Measurements from ENCODE around the gene OLIG3. TPM values are rescaled to one million over a fixed set of nuclear protein-coding genes. Genes with fewer than 3 reads are reported as not detected.

The OLIG3 gene
- total and polyA plus RNA-seq, 2 of the 8 experiments (the other 6 are each of a cell fraction or from before 2014, with no cell fraction given), result 0.60 to 1.3 TPM

DNA sequence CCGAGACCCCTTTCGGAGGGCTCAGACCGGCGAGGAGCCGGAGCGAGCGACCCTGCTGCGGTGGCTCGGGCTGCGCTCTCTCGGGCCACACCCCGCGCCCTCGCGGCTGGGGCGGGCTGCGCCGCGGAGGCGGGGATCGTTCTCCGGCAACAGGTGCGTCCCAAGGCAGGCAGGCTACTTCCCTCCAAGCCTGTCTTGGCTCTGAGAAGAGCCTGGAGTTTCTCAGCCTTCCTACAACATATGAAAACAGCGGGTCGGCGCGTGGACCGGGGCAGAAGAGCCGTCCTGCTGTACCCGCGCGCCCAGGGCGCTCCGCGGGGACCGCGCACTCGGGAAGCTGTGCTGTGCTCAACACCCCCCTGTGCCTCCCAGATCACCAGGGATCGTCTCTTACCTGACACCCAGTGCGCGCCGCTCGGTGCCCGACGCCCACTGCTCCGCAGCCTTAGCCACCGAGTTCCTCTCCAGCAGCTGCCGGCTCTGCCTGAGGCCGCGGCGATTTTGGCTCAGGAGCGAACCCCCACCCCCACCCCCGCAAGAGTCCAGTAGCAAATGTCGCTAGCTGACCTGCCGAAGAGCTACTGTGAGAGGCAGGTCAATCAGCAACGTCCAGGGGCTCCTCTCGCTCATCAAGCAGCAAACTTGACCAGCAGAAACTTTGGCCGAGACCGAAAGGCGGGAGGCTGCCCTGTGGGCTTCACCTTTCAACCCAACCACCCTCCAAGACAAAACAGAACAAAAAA is 3.7 kb upstream of the OLIG3 start:
- peaks cover 3 to 38% (median 16%) of the 10 kb centered on the region in 4 experiments for H3K4me1 ChIP-seq (replicated peaks in 1 of 4; ENCODE audit: control insufficient read depth in 3 of 4, insufficient read depth in 4 of 4, low read length in 3 of 4)
- H4K91ac ChIP-seq (replicated peaks; ENCODE audit: insufficient read length, low read length), result no peak overlapping the region
- peak overlapping the region; percentile 86; the same call in 1 of the 2 replicates for H4K8ac ChIP-seq (ENCODE audit: extremely low read depth, insufficient read depth, low read length)
- peak overlapping the region; percentile 10; the same call in 1 of the 2 replicates for H2BK5ac ChIP-seq (ENCODE audit: low read depth, low read length)
- no peaks in the 10 kb centered on the region for H3K9me3 ChIP-seq (ENCODE audit: insufficient read depth in 2 of 2, low read depth in 1 of 2, low read length in 1 of 2)
- H3K23ac ChIP-seq (ENCODE audit: insufficient read length), result no peak overlapping the region
- no peak overlapping the region for H3K27ac ChIP-seq (ENCODE audit: low read depth, low read length)
- no peak overlapping the region for H2AK5ac ChIP-seq (ENCODE audit: low read depth, low read length)
- H2AFZ ChIP-seq (ENCODE audit: low read length), result 0 out of 2 replicates have a peak overlapping the region, but pooled peaks have one; percentile 9
- peaks cover 25% of the 10 kb centered on the region; the same call in 1 of the 2 replicates for H3K23me2 ChIP-seq (ENCODE audit: low read depth, low read length)
- H2BK20ac ChIP-seq (ENCODE audit: low read length), result no peak overlapping the region
- peak overlapping the region; percentile 63 for H2BK12ac ChIP-seq (ENCODE audit: low read depth, low read length)
- H3K14ac ChIP-seq (ENCODE audit: insufficient read length), result no peak overlapping the region
- ChIA-PET POLR2A (ENCODE audit: partially characterized antibody) (interaction anchor here (1.6 kb wide), 1 partner anchor 9 kb away, joined by 7 read pairs; no protein-coding TSS in a partner anchor), CTCF (ENCODE audit: partially characterized antibody) (interaction anchor here (0.6 to 4.8 kb wide), 8 partner anchors 9 to 376 kb away, joined by 3 to 55 read pairs (median 4); no protein-coding TSS in a partner anchor)
- peak overlapping the region; percentile 66; the same call in 1 of the 2 replicates for H3K18ac ChIP-seq (ENCODE audit: extremely low read depth, low read length)
- no peak overlapping the region for H2BK120ac ChIP-seq (replicated peaks; ENCODE audit: low read depth, low read length)
- DNase-seq (ENCODE audit: low read depth in 1 of 2, low spot score in 2 of 2) (peak in 1 of 2 experiments; percentile 77), FAIRE-seq (no peak)
- no peak overlapping the region for H2BK15ac ChIP-seq (ENCODE audit: low read length)
- H3K4me2 ChIP-seq (ENCODE audit: insufficient read depth in 1 of 2, low read depth in 2 of 2, low read length in 2 of 2), result peak overlapping the region; percentile 91 to 99
- peaks cover 46 to 74% (median 65%) of the 10 kb centered on the region in 4 experiments for H3K27me3 ChIP-seq (replicated peaks in 1 of 4; ENCODE audit: control insufficient read depth in 3 of 4, extremely low read depth in 1 of 4, insufficient read depth in 3 of 4, low read length in 3 of 4)
- no peak overlapping the region for H3K56ac ChIP-seq (replicated peaks; ENCODE audit: insufficient read length, low read depth, low read length)
- H3K79me2 ChIP-seq (ENCODE audit: control insufficient read depth in 1 of 2, insufficient read depth in 2 of 2, low read length in 2 of 2), result no peaks in the 10 kb centered on the region
- H3K36me3 ChIP-seq (ENCODE audit: control insufficient read depth in 2 of 4, insufficient read depth in 4 of 4, low read length in 3 of 4), result no peaks in the 10 kb centered on the region
- H3K9ac ChIP-seq (replicated peaks in 1 of 4; ENCODE audit: extremely low read depth in 1 of 4, low read depth in 3 of 4, low read length in 3 of 4), result no peak overlapping the region
- H3K4me3 ChIP-seq (ENCODE audit: extremely low read depth in 1 of 4, insufficient read depth in 2 of 4, low read depth in 3 of 4, low read length in 4 of 4), result peak overlapping the region; percentile 38 to 62 (median 55)
- H4K20me1 ChIP-seq (replicated peaks in 1 of 2; ENCODE audit: control insufficient read depth in 1 of 2, insufficient read depth in 2 of 2, low read length in 2 of 2), result no peaks in the 10 kb centered on the region
- no peak overlapping the region for H3K4ac ChIP-seq (replicated peaks; ENCODE audit: insufficient read length, low read depth, low read length)
- WGBS, 2 experiments (ENCODE audit: extremely low coverage in 1 of 2, insufficient coverage in 1 of 2, insufficient read length in 1 of 2, insufficient replicate concordance in 2 of 2, low coverage in 1 of 2, low lambda C conversion rate in 2 of 2, missing lambda C conversion rate in 1 of 2), result 2% methylated on average over 50 of the region's 60 CpGs; no CpG with 5 or more reads in 1 of the 2 experiments
- H3K79me1 ChIP-seq (ENCODE audit: low read depth, low read length), result no peaks in the 10 kb centered on the region
- no peak overlapping the region for H4K5ac ChIP-seq (ENCODE audit: insufficient read length, low read depth, low read length)
- TF ChIP-seq FOSL1 (IDR thresholded peaks at IDR 0.05; ENCODE audit: insufficient read depth, low read depth, low read length) (no peak), KDM1A (IDR thresholded peaks at IDR 0.05; ENCODE audit: borderline replicate concordance, low read length) (no peak), ASH2L (IDR thresholded peaks at IDR 0.05; ENCODE audit: low read length) (peak; percentile 29), GABPA (IDR thresholded peaks at IDR 0.05; ENCODE audit: borderline replicate concordance, insufficient read depth, low read length) (0 out of 2 replicates have a peak, but pooled peaks have one; percentile 9), RNF2 (IDR thresholded peaks at IDR 0.05; ENCODE audit: borderline replicate concordance, low read depth, low read length, missing control alignments, poor library complexity, severe bottlenecking) (peak; percentile 73), RBBP5 (IDR thresholded peaks at IDR 0.05; ENCODE audit: borderline replicate concordance, low read depth, low read length) (peak; percentile 37; the same call in 1 of the 2 replicates), KDM4A (IDR thresholded peaks at IDR 0.05; ENCODE audit: low read depth, low read length, severe bottlenecking) (peak; percentile 57), CTBP2 (IDR thresholded peaks at IDR 0.05; ENCODE audit: borderline replicate concordance, insufficient read depth, insufficient read length, low read length) (peak; percentile 62), CEBPB (IDR thresholded peaks at IDR 0.05; ENCODE audit: low read depth, low read length) (no peak)
- TF ChIP-seq, protein P1, sequence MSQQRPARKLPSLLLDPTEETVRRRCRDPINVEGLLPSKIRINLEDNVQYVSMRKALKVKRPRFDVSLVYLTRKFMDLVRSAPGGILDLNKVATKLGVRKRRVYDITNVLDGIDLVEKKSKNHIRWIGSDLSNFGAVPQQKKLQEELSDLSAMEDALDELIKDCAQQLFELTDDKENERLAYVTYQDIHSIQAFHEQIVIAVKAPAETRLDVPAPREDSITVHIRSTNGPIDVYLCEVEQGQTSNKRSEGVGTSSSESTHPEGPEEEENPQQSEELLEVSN (IDR thresholded peaks at IDR 0.05), result peak; percentile 74; the same call in 1 of the 2 replicates
